Measurements from ENCODE around the gene VWC2L.

GRCh38 chr2:214565246-214565645 is 154.4 kb downstream of the VWC2L start:
- TF ChIP-seq CTCF (IDR thresholded peaks at IDR 0.05) = no peak
- TF ChIP-seq POLR2A (IDR thresholded peaks at IDR 0.05) = no peak

Measured in esophagus squamous epithelium (tissue), 4 donors.